GM18517 (cell line): ENCODE data around the gene ISYNA1.

Experiments
- ATAC-seq: cut with Tn5 transposase; IDR thresholded peaks from one replicate; pipeline ENCODE4 v1.9.1; 2021; ENCODE audit warnings: mild to moderate bottlenecking, moderate library complexity; ENCODE audit not compliant: unreplicated experiment

ISYNA1 gene

GRCh38 chr19:18445262-18445948 is 7.5 kb upstream of the ISYNA1 start:
- ATAC-seq: no peak

GRCh38 chr19:18444513-18444912 is 6.6 kb upstream of the ISYNA1 start:
- no peak for ATAC-seq

DNA sequence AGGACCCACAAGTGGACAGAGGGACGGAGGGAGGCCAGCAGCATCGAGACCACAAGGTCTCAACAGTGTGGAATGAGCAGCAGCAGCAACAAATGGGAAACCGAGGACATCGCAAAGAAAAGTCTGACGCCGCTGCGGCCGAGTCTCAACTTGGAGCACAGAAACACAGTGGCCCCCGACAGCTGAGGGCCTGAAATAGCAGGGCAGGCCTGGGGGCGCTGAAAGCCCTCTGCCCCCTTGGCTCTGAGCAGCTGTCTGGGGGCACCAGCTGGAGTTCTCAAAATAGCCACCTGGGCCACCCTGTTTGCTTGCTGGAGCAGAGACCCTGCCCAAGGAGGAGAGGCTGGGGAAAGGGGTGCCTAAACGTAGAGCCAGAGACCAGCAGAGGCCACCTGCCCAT is 5.9 kb upstream of the ISYNA1 start:
- ATAC-seq: no peak

GRCh38 chr19:18443406-18443805 is 5.5 kb upstream of the ISYNA1 start:
- no peak for ATAC-seq

- no peak for ATAC-seq
Observed at GRCh38 chr19:18442941-18443340, 5.0 kb upstream of the ISYNA1 start.

GRCh38 chr19:18441804-18442788 is 4.2 kb upstream of the ISYNA1 start:
- ATAC-seq: no peak

GRCh38 chr19:18440936-18441803 is 3.2 kb upstream of the ISYNA1 start:
- no peak for ATAC-seq

DNA sequence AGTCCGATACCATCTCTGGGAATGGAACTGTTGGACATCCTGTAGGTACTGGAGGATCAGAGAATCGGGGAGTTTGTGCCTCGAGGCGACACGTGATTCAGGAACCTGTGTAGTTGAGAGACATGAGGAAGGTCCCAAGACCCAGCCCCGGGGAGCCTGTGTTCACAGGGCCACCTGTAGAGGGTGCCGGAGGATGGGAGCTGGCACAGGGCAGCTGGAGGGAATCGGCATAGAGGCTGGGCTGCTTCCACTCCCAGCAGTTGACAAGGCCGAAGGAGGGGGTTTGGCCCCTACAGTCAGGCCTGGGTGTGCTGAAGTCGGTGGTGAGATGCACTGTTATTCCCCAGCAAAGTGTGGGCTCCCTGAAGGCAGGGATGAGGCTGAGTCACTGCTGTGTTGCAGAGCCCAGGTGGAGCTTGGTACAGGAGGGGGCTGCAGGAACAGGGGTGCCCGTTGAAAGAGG is 2.5 kb upstream of the ISYNA1 start:
- no peak for ATAC-seq

- no peak for ATAC-seq
Observed at GRCh38 chr19:18439910-18440237, 1.9 kb upstream of the ISYNA1 start.

GRCh38 chr19:18439025-18439909 is 1.3 kb upstream of the ISYNA1 start:
- ATAC-seq: no peak

GRCh38 chr19:18438331-18439024 is 545 bp upstream of the ISYNA1 start:
- no peak for ATAC-seq

DNA sequence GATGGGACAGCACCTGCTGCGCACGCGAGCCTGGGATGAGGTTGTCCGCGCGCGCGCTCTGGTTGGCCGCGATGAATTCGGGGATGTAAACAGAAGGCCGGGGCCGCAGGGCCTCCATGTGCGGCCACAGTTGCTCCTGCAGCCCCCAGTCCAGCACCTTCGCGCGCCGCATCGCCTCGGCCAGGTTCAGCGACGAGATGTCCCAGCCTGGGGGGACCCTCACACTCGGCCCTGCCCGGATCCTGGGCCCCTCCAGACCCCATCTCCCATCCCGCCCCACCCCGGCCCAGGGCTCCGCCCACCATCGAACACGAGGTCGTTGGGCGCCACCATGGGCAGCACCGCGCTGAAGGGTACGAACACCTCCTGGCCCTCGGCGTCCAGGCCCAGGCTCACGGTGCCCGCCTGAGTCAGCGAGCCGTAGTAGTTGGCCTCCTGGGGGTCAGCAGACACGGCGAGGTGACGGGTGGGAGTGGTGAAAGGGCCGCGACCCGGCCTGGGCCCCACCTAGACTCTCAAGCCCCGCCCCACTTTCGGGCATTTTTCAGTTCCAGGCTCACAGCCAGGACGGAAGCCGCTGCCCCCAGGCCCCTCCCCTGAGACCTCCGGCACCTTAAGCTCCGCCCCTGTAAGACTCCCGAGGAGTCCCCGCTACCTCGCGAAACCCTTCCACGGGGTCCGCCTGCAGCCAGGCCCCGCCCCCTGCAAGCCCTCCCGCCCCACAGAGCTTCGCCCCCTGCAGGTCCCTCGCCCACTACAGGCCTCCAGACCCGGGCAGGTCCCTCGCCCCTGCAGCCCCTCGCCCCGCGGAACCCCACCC is 1.1 kb downstream of the ISYNA1 start:
- ATAC-seq: no peak

DNA sequence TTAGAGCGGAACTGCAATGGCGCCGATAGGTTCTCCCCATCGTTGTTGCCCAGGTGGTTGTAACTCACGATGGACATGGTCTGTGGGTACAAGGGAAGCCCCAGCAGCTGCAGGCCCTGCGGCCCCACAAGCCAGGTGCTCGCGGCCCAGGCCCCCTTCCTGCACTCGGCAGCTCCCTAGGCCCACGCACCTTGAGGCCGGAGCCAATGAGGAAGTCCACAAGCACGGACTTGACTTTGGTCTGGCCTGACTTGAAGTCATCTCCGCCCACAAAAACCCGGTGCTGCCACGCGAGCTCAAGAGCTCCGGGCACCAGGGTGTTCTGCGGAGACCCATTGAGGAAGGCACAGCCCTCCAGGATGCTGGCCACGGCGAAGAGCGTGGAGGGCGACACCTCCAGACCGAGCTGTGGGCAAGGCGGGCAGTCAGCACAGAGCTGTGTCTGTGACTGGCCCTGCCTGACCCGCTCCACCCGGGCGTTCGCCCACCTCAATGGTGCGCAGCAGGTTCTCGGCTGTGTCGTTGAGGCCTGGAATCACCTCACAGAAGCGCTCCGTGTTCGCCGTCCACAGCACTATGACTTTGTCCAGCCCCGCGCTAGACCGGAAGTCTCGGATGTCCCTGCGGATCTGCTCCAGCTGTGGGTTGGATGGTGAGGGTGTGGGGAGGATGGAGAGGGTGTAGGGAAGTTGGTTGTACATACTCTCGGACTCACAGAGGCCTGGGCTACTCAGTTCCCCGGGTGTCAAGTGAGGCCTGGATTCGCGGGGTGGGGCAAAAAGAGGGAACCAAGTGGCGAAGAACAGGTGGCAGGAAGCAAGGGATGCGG is 1.9 kb downstream of the ISYNA1 start:
- ATAC-seq: no peak

- no peak for ATAC-seq
Observed at GRCh38 chr19:18435178-18435841, 2.6 kb downstream of the ISYNA1 start.

- ATAC-seq: no peak
Observed at GRCh38 chr19:18434411-18435175, 3.3 kb downstream of the ISYNA1 start.

DNA sequence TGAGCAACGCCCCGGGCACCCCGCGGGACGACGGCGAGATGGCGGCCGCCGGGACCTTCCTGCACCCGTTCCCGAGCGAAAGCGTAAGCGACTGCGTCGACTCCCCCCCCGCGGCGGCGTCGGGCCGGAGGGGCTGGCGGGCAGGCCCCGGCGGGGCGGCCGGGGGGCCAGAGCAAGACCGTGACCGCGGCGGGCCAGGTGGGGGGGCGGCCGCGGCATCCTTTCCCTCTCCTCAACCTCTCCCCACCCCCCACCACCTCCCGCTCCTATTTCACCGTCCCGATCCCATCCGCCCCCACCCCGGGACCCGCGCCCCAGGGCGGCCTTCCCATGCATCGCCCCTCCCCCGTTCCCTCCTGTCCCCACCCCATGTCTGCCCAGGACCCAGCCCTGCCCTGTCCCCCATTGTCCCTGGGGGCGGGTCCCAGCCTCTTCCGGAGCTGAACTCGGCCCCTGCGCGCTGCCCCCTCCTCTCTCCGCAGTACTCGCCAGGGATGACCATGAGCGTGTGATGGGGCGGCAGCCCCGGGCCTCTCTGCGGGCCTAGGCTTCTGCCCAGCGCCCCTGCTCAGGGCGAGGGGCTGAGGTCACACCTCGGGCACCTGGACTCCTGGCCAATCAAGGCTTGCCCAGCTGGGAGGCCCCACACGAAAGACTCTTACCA is 4.1 kb downstream of the ISYNA1 start:
- no peak for ATAC-seq
